ENCODE measurements around the gene NXPE4.

DNA sequence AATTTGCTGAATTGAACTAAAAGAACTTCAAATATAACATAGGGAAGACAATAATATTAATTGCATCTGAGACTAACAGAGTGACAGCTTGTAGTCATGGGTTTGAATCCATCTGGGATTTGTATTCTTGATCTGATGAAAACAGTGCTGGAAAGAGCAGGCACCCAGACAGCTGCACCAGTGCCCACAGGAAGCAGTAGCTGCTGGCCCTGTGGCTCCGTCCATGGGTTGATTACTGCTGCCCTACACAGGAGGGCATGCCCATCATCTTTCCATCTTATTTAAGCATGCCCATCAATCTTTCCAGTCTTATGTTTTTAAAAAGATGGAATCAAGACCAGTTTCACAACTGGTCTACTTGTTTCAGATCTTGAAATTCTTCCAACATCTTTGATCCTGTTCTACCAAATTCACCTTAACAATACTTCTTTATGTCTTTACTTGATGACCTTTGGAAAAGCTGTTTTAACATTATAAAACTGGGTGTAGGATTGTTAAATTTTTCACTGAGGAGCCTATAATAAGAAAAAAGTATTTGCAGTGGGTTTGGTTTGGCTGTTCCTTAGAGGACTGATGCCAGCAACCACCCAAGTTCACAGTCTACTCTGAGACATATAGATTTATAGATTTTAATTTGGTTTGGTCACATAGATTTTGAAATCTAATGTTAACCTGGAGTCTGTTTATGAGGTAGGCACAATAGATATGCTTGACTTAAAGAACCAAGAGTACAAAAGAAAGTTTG lies 761 bp upstream of the NXPE4 start:
- TF ChIP-seq CTCF (conservative IDR thresholded peaks at IDR 0.05) (no peak), EZH2 (IDR thresholded peaks at IDR 0.05; ENCODE audit: low read depth) (no peak)
